CD4-positive, alpha-beta memory T cell (primary cell): ENCODE data around the gene ABHD17A. TPM values are rescaled to one million over a fixed set of nuclear protein-coding genes. Genes with fewer than 3 reads are reported as not detected.
"Not testable (repeated sequence)": the region's sequence is repeated elsewhere in the genome, so short reads cannot be mapped to it uniquely, and the experiment has no call there.

Source experiments
- CTCF ChIA-PET: fragments of 350-600 bp; sonication (Branson Sonifier 250); formaldehyde crosslinking; loops from one replicate; lab custom pipeline; 2021; ENCODE audit warnings: inconsistent platforms; ENCODE audit not compliant: partially characterized antibody; lab: Charles Lee
- POLR2A ChIA-PET: fragments of 350-600 bp; sonication (Branson Sonifier 250); formaldehyde crosslinking; loops from one replicate; lab custom pipeline; 2021; ENCODE audit not compliant: partially characterized antibody; lab: Charles Lee
- DNase-seq, 5 donors: peaks; one replicate each; pipeline versions ENCODE4 v3.0.0 to v3.0.0-alpha.2; 2020 to 2022; ENCODE audit warnings: mixed read lengths in 1 of 5
- H3K27ac ChIP-seq: one replicate; pipeline ENCODE4 v1.7.0; 2013; ENCODE audit warnings: low read depth, low read length
- H3K27me3 ChIP-seq: 2 replicates; pipeline ENCODE4 v1.7.0; 2013; ENCODE audit warnings: mild to moderate bottlenecking, low read length, moderate library complexity; ENCODE audit not compliant: insufficient read depth
- H3K36me3 ChIP-seq: 2 replicates; pipeline ENCODE4 v1.7.0; 2013; ENCODE audit warnings: mild to moderate bottlenecking, low read length, moderate library complexity; ENCODE audit not compliant: insufficient read depth
- H3K4me1 ChIP-seq: 2 replicates; pipeline ENCODE4 v1.7.0; 2013; ENCODE audit warnings: mild to moderate bottlenecking, low read length, moderate library complexity; ENCODE audit not compliant: insufficient read depth
- H3K4me3 ChIP-seq, 2 donors: one replicate each; pipeline ENCODE4 v1.7.0; 2013; ENCODE audit warnings: low read length in 2 of 2, mild to moderate bottlenecking in 1 of 2
- H3K9me3 ChIP-seq, 2 donors: one replicate each; pipeline ENCODE4 v1.7.0; 2013; ENCODE audit warnings: low read length in 2 of 2, control low read depth in 1 of 2; ENCODE audit not compliant: control insufficient read depth in 1 of 2
- H3K27ac Mint-ChIP-seq, 7 donors: one replicate each; pipeline ENCODE4 v1.8.0; 2020 to 2021; ENCODE audit warnings: mixed read lengths in 7 of 7, mild to moderate bottlenecking in 6 of 7, inconsistent platforms in 3 of 7, moderate library complexity in 3 of 7
- H3K27me3 Mint-ChIP-seq, 2 donors: one replicate each; pipeline ENCODE4 v1.8.0; 2020 to 2021; ENCODE audit warnings: mixed read lengths in 2 of 2
- H3K36me3 Mint-ChIP-seq, 2 donors: one replicate each; pipeline ENCODE4 v1.8.0; 2020 to 2021; ENCODE audit warnings: mixed read lengths in 2 of 2, inconsistent platforms in 1 of 2, mild to moderate bottlenecking in 1 of 2
- H3K4me1 Mint-ChIP-seq, 4 donors: one replicate each; pipeline ENCODE4 v1.8.0; 2020 to 2021; ENCODE audit warnings: mixed read lengths in 4 of 4, mild to moderate bottlenecking in 1 of 4
- H3K4me3 Mint-ChIP-seq, 8 donors: one replicate each; pipeline ENCODE4 v1.8.0; 2020 to 2021; ENCODE audit warnings: mixed read lengths in 8 of 8, mild to moderate bottlenecking in 7 of 8, moderate library complexity in 6 of 8, inconsistent platforms in 3 of 8
- H3K9me3 Mint-ChIP-seq, 8 donors: one replicate each; pipeline ENCODE4 v1.8.0; 2020 to 2021; ENCODE audit warnings: mixed read lengths in 8 of 8, mild to moderate bottlenecking in 5 of 8, inconsistent platforms in 3 of 8, moderate library complexity in 1 of 8
- intact Hi-C: fragments of 100-400 bp; cut with micrococcal nuclease; formaldehyde crosslinking; loops from one replicate; pipeline ENCODE4 v1.15.1; 2023
- polyA plus RNA-seq, 2 donors: library from polyadenylated mRNA; unstranded; fragments of 300-500 nt; fragmentation: Illumina TruSeq; gene quantifications; one replicate each; pipeline ENCODE4 v1.2.3, GENCODE V29; 2021
- total RNA-seq, 2 experiments: library from RNA; stranded (reverse); gene quantifications; one replicate each; pipeline ENCODE4 v1.2.3, GENCODE V29; 2021

ABHD17A gene
- total RNA-seq = 100 to 1,000 TPM; 106 to 109 TPM
- 100 to 1,000 TPM; 138 to 204 TPM for polyA plus RNA-seq

- peak within 1 kb of the TSS; percentile 98 to 100 (median 100) for H3K4me3 Mint-ChIP-seq
- DNase-seq = peak; percentile 91 to 93 (median 92)
- H3K36me3 Mint-ChIP-seq = peaks cover 3 to 23% of the 10 kb centered on the region in 2 donors
- H3K9me3 Mint-ChIP-seq, H3K27me3 Mint-ChIP-seq, H3K27me3 ChIP-seq, H3K9me3 ChIP-seq, H3K36me3 ChIP-seq: not testable (repeated sequence)
- peak within 1 kb of the TSS; percentile 98 to 100 (median 99) for H3K27ac Mint-ChIP-seq
- peak within 1 kb of the TSS; percentile 69 to 93 for H3K4me3 ChIP-seq
- POLR2A ChIA-PET = interaction anchor here (0.6 to 7.8 kb wide), 10 partner anchors 10 to 582 kb away, joined by 3 to 81 read pairs (median 4); partner anchors contain the start of gene CSNK1G2
- H3K4me1 Mint-ChIP-seq = peaks cover 13 to 40% (median 31%) of the 10 kb centered on the region in 4 donors
- H3K4me1 ChIP-seq = peaks cover 36% of the 10 kb centered on the region
- peak within 1 kb of the TSS; percentile 95 for H3K27ac ChIP-seq
- intact Hi-C loops = loop anchor here (1.0 kb wide), 4 partner anchors 9 to 21 kb away; partner anchors contain the start of genes ADAT3 and SCAMP4
- CTCF ChIA-PET = interaction anchor here (0.7 to 2.0 kb wide), 4 partner anchors 9 to 44 kb away, joined by 3 to 9 read pairs (median 4); no protein-coding TSS in a partner anchor
Measured at GRCh38 chr19:1885398-1886119, at the start of gene ABHD17A. TSS of gene ABHD17A (minus strand) at chr19:1885496. CDS start at chr19:1881566, 3,930 bp downstream.

- H3K4me3 ChIP-seq = no peak overlapping the region
- H3K9me3 ChIP-seq = peaks cover 0 to 3% of the 10 kb centered on the region in 2 donors
- no peak overlapping the region for H3K27ac ChIP-seq
- no peaks in the 10 kb centered on the region for H3K27me3 ChIP-seq
- peaks cover 12 to 42% (median 25%) of the 10 kb centered on the region in 4 donors for H3K4me1 Mint-ChIP-seq
- no peak for DNase-seq
- no peak overlapping the region for H3K4me3 Mint-ChIP-seq
- H3K36me3 ChIP-seq = no peaks in the 10 kb centered on the region
- intact Hi-C loops = no loop called here
- peaks cover 0 to 2% (median 0%) of the 10 kb centered on the region in 8 donors for H3K9me3 Mint-ChIP-seq
- H3K4me1 ChIP-seq = peaks cover 15% of the 10 kb centered on the region
- ChIA-PET CTCF (no interaction called here), POLR2A (no interaction called here)
- H3K36me3 Mint-ChIP-seq = peaks cover 0 to 2% of the 10 kb centered on the region in 2 donors
- no peaks in the 10 kb centered on the region for H3K27me3 Mint-ChIP-seq
- H3K27ac Mint-ChIP-seq = peak overlapping the region in 4 of 7 donors; percentile 13 to 54 (median 19)
Measured at GRCh38 chr19:1933942-1934341, 48.6 kb upstream of the ABHD17A start.

- Mint-ChIP-seq H3K36me3 (peaks cover 0 to 2% of the 10 kb centered on the region in 2 donors), H3K27me3 (no peaks in the 10 kb centered on the region), H3K4me1 (peaks cover 13 to 43% (median 26%) of the 10 kb centered on the region in 4 donors), H3K27ac (peak overlapping the region in 1 of 7 donors; percentile 36), H3K9me3 (peaks cover 0 to 2% (median 0%) of the 10 kb centered on the region in 8 donors), H3K4me3 (no peak overlapping the region)
- Histone ChIP-seq H3K4me3 (no peak overlapping the region), H3K4me1 (peaks cover 16% of the 10 kb centered on the region), H3K27ac (no peak overlapping the region), H3K36me3 (no peaks in the 10 kb centered on the region), H3K27me3 (no peaks in the 10 kb centered on the region), H3K9me3 (peaks cover 0 to 3% of the 10 kb centered on the region in 2 donors)
- POLR2A ChIA-PET = interaction anchor here (1.0 kb wide), 1 partner anchor 150 kb away, joined by 3 read pairs; no protein-coding TSS in a partner anchor
- DNase-seq = no peak
- CTCF ChIA-PET = interaction anchor here (1.9 kb wide), 1 partner anchor 36 kb away, joined by 7 read pairs; no protein-coding TSS in a partner anchor
- intact Hi-C loops = no loop called here
Measured at GRCh38 chr19:1933244-1933643, 47.9 kb upstream of the ABHD17A start.

GRCh38 chr19:1932395-1932794, 47.1 kb upstream of the ABHD17A start:
- POLR2A ChIA-PET = no interaction called here
- H3K36me3 Mint-ChIP-seq = peaks cover 0 to 2% of the 10 kb centered on the region in 2 donors
- Histone ChIP-seq H3K27me3 (no peaks in the 10 kb centered on the region), H3K36me3 (no peaks in the 10 kb centered on the region), H3K4me1 (peaks cover 25% of the 10 kb centered on the region), H3K27ac (no peak overlapping the region), H3K4me3 (no peak overlapping the region), H3K9me3 (peaks cover 0 to 3% of the 10 kb centered on the region in 2 donors)
- H3K4me3 Mint-ChIP-seq = no peak overlapping the region
- H3K4me1 Mint-ChIP-seq = peaks cover 18 to 47% (median 33%) of the 10 kb centered on the region in 4 donors
- CTCF ChIA-PET = interaction anchor here (1.9 kb wide), 1 partner anchor 35 kb away, joined by 7 read pairs; no protein-coding TSS in a partner anchor
- intact Hi-C loops = no loop called here
- DNase-seq = no peak
- H3K27ac Mint-ChIP-seq = peak overlapping the region in 2 of 7 donors; percentile 25 to 76
- H3K27me3 Mint-ChIP-seq = no peaks in the 10 kb centered on the region
- H3K9me3 Mint-ChIP-seq = peaks cover 0 to 2% (median 0%) of the 10 kb centered on the region in 8 donors

GRCh38 chr19:1931445-1931844, 46.1 kb upstream of the ABHD17A start:
- H3K9me3 Mint-ChIP-seq = peaks cover 0 to 2% (median 0%) of the 10 kb centered on the region in 8 donors
- Histone ChIP-seq H3K4me3 (no peak overlapping the region), H3K36me3 (no peaks in the 10 kb centered on the region), H3K9me3 (peaks cover 0 to 3% of the 10 kb centered on the region in 2 donors), H3K4me1 (peaks cover 25% of the 10 kb centered on the region), H3K27ac (no peak overlapping the region), H3K27me3 (no peaks in the 10 kb centered on the region)
- ChIA-PET POLR2A (no interaction called here), CTCF (interaction anchor here (1.8 kb wide), 1 partner anchor 139 kb away, joined by 14 read pairs; no protein-coding TSS in a partner anchor)
- no peak for DNase-seq
- H3K36me3 Mint-ChIP-seq = no peaks in the 10 kb centered on the region
- peaks cover 18 to 43% (median 32%) of the 10 kb centered on the region in 4 donors for H3K4me1 Mint-ChIP-seq
- H3K27me3 Mint-ChIP-seq = no peaks in the 10 kb centered on the region
- H3K27ac Mint-ChIP-seq = peak overlapping the region in 3 of 7 donors; percentile 22 to 82 (median 30)
- no peak overlapping the region for H3K4me3 Mint-ChIP-seq
- intact Hi-C loops = no loop called here

GRCh38 chr19:1929021-1929742, 43.9 kb upstream of the ABHD17A start:
- Mint-ChIP-seq H3K4me3 (peak overlapping the region; percentile 68 to 86 (median 78)), H3K27ac (peak overlapping the region; percentile 50 to 91 (median 67)), H3K36me3 (no peaks in the 10 kb centered on the region), H3K27me3 (no peaks in the 10 kb centered on the region), H3K9me3 (no peaks in the 10 kb centered on the region), H3K4me1 (peaks cover 15 to 34% (median 24%) of the 10 kb centered on the region in 4 donors)
- no peak overlapping the region for H3K27ac ChIP-seq
- intact Hi-C loops = loop anchor here (1.0 to 5.0 kb wide), 2 partner anchors 86 to 138 kb away; partner anchors contain the start of gene BTBD2
- H3K36me3 ChIP-seq = no peaks in the 10 kb centered on the region
- no peaks in the 10 kb centered on the region for H3K27me3 ChIP-seq
- POLR2A ChIA-PET = interaction anchor here (0.6 to 1.4 kb wide), 6 partner anchors 39 to 140 kb away, joined by 3 to 5 read pairs (median 4); no protein-coding TSS in a partner anchor
- H3K9me3 ChIP-seq = peaks cover 0 to 3% of the 10 kb centered on the region in 2 donors
- CTCF ChIA-PET = interaction anchor here (0.7 to 1.9 kb wide), 16 partner anchors 10 to 465 kb away, joined by 3 to 9 read pairs (median 3); partner anchors contain the start of genes ABHD17A and BTBD2
- DNase-seq = peak; percentile 72 to 82 (median 76)
- peaks cover 31% of the 10 kb centered on the region for H3K4me1 ChIP-seq
- H3K4me3 ChIP-seq = peak overlapping the region in 1 of 2 donors; percentile 13
